DOHH2 (cell line): ENCODE results near the gene KRTAP12-3.
"Not testable (repeated sequence)": the region's sequence is repeated elsewhere in the genome, so short reads cannot be mapped to it uniquely, and the experiment has no call there.

Source experiments
- H3F3A ChIP-seq: fragments of 200-600 bp; sonication (generic), shearing (Covaris generic); 2 replicates; pipeline ENCODE4 v1.6.0; 2016; ENCODE audit warnings: antibody characterized with exemption, mild to moderate bottlenecking; ENCODE audit not compliant: control insufficient read depth, insufficient read depth
- H3K27ac ChIP-seq: fragments of 200-600 bp; sonication (generic); 2 replicates; pipeline ENCODE4 v1.5.1; 2014; ENCODE audit warnings: low read depth, mild to moderate bottlenecking, low read length, moderate library complexity
- H3K27me3 ChIP-seq: fragments of 200-600 bp; sonication (generic); 2 replicates; pipeline ENCODE4 v1.6.1; 2014; ENCODE audit warnings: mild to moderate bottlenecking, low read length, mixed read lengths; ENCODE audit not compliant: control insufficient read depth
- H3K36me3 ChIP-seq: fragments of 200-600 bp; sonication (generic); 2 replicates; pipeline ENCODE4 v1.6.1; 2014; ENCODE audit warnings: mild to moderate bottlenecking, low read length, moderate library complexity, mixed read lengths; ENCODE audit not compliant: control insufficient read depth
- H3K4me1 ChIP-seq: fragments of 200-600 bp; sonication (generic); 2 replicates; pipeline ENCODE4 v1.6.1; 2014; ENCODE audit warnings: mild to moderate bottlenecking, low read length, mixed read lengths; ENCODE audit not compliant: control insufficient read depth
- H3K4me2 ChIP-seq: fragments of 200-600 bp; sonication (generic); 2 replicates; pipeline ENCODE4 v1.6.0; 2014; ENCODE audit warnings: mild to moderate bottlenecking, low read length, moderate library complexity
- H3K4me3 ChIP-seq: fragments of 200-600 bp; sonication (generic); 2 replicates; pipeline ENCODE4 v1.5.1; 2014; ENCODE audit warnings: mild to moderate bottlenecking, low read length, mixed read lengths
- H3K79me2 ChIP-seq: fragments of 200-600 bp; sonication (generic); 2 replicates; pipeline ENCODE4 v1.6.1; 2014; ENCODE audit warnings: mild to moderate bottlenecking, low read length, mixed read lengths; ENCODE audit not compliant: control insufficient read depth
- H3K9me2 ChIP-seq: fragments of 200-600 bp; sonication (generic); replicated peaks from 2 replicates; pipeline ENCODE4 v1.6.1; 2014; ENCODE audit warnings: mild to moderate bottlenecking, low read length, mixed read lengths; ENCODE audit not compliant: control insufficient read depth
- H3K9me3 ChIP-seq: fragments of 200-600 bp; sonication (generic); 2 replicates; pipeline ENCODE4 v1.6.1; 2014; ENCODE audit warnings: antibody characterized with exemption, low read length, mixed read lengths; ENCODE audit not compliant: control insufficient read depth, insufficient read depth
- H4K20me1 ChIP-seq: fragments of 200-600 bp; sonication (generic); 2 replicates; pipeline ENCODE4 v1.6.0; 2014; ENCODE audit warnings: low read depth, mild to moderate bottlenecking, antibody characterized with exemption, low read length, moderate library complexity; ENCODE audit not compliant: control insufficient read depth, insufficient read depth
- CTCF ChIP-seq: fragments of 200-600 bp; sonication (generic); IDR thresholded peaks from one replicate; pipeline ENCODE4 v1.5.1; 2014; ENCODE audit warnings: antibody characterized with exemption, mild to moderate bottlenecking, low read depth, low read length; ENCODE audit not compliant: poor library complexity, severe bottlenecking
- EZH2phosphoT487 ChIP-seq: fragments of 200-600 bp; sonication (generic); IDR thresholded peaks from 2 replicates; pipeline ENCODE4 v1.6.1; 2017; ENCODE audit warnings: borderline replicate concordance, mild to moderate bottlenecking, antibody characterized with exemption, low read length, moderate library complexity, mixed read lengths

Gene KRTAP12-3

GRCh38 chr21:44658541-44658910 lies 794 bp downstream of the KRTAP12-3 start:
- Histone ChIP-seq H3F3A (no peaks in the 10 kb centered on the region), H3K9me2 (no peaks in the 10 kb centered on the region), H3K79me2 (no peaks in the 10 kb centered on the region), H3K4me3 (no peak overlapping the region), H3K4me1 (no peaks in the 10 kb centered on the region), H3K27ac (no peak overlapping the region), H3K9me3 (no peaks in the 10 kb centered on the region), H3K4me2 (no peak overlapping the region), H4K20me1 (no peaks in the 10 kb centered on the region), H3K36me3 (no peaks in the 10 kb centered on the region), H3K27me3 (no peaks in the 10 kb centered on the region)
- no peak for TF ChIP-seq EZH2phosphoT487
- TF ChIP-seq CTCF: no peak

GRCh38 chr21:44658913-44659595 lies 1.3 kb downstream of the KRTAP12-3 start:
- Histone ChIP-seq H3K9me2 (no peaks in the 10 kb centered on the region), H3K79me2 (no peaks in the 10 kb centered on the region), H3K9me3 (no peaks in the 10 kb centered on the region), H3K4me1 (no peaks in the 10 kb centered on the region), H3K36me3 (no peaks in the 10 kb centered on the region), H3K27me3 (no peaks in the 10 kb centered on the region), H3K4me3 (no peak overlapping the region), H3K4me2 (no peak overlapping the region), H3K27ac (no peak overlapping the region), H3F3A (no peaks in the 10 kb centered on the region), H4K20me1 (no peaks in the 10 kb centered on the region)
- TF ChIP-seq EZH2phosphoT487 (no peak), CTCF (no peak)

GRCh38 chr21:44661567-44661966 lies 3.8 kb downstream of the KRTAP12-3 start:
- not testable (repeated sequence) for H3K27me3 ChIP-seq, H3K4me2 ChIP-seq, H3K9me2 ChIP-seq, H3K9me3 ChIP-seq, H3K79me2 ChIP-seq, H3K4me3 ChIP-seq, H3K27ac ChIP-seq, H3F3A ChIP-seq, H3K4me1 ChIP-seq, H4K20me1 ChIP-seq, H3K36me3 ChIP-seq

- TF ChIP-seq EZH2phosphoT487 (no peak), CTCF (no peak)
- no peaks in the 10 kb centered on the region for H3K36me3 ChIP-seq
- H3K9me3 ChIP-seq: no peaks in the 10 kb centered on the region
- no peaks in the 10 kb centered on the region for H3K4me1 ChIP-seq
- no peak overlapping the region for H3K4me3 ChIP-seq
- H3K4me2 ChIP-seq: no peak overlapping the region
- H3K27ac ChIP-seq: no peak overlapping the region
- no peaks in the 10 kb centered on the region for H3F3A ChIP-seq
- no peaks in the 10 kb centered on the region for H3K27me3 ChIP-seq
- H3K79me2 ChIP-seq: no peaks in the 10 kb centered on the region
- H3K9me2 ChIP-seq: no peaks in the 10 kb centered on the region
- no peaks in the 10 kb centered on the region for H4K20me1 ChIP-seq
These were observed 7.0 kb downstream of the KRTAP12-3 start for GRCh38 chr21:44664691-44665090.
